NCI-H187 treated with DMSO at 0.1 percent for 48 hours (cell line): ENCODE results near the gene VPS8.

Experiments used
- DNase-seq: peaks from one replicate; lab custom pipeline; 2025; lab: John Stamatoyannopoulos, UW

Gene VPS8

GRCh38 chr3:185059766-185060165 lies 247.8 kb downstream of the VPS8 start:
- DNase-seq: no peak

DNA sequence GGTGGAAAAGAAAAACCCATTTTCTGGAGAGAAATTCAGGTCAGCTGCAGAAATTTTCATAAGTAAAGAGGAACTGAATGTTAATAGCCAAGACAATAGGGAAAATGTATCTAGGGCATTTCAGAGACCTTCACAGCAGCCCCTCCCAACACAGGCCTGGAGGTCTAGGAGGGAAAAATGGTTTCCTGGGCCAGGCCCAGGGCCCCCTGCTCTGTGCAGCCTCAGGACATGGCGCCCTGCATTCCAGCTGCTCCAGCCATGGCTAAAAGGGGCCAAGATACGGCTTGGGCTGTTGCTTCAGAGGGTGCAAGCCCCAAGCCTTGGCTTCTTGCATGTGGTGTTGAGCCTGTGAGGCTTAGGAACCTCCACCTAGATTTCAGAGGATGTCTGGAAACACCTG lies 248.7 kb downstream of the VPS8 start:
- no peak for DNase-seq

- DNase-seq: no peak
Measured at GRCh38 chr3:185062191-185062590, 250.2 kb downstream of the VPS8 start.

GRCh38 chr3:185063431-185063830 lies 251.5 kb downstream of the VPS8 start:
- no peak for DNase-seq

- DNase-seq: no peak
Measured at GRCh38 chr3:185065059-185065458, 253.1 kb downstream of the VPS8 start.

- no peak for DNase-seq
Measured at GRCh38 chr3:185066251-185066650, 254.3 kb downstream of the VPS8 start.

DNA sequence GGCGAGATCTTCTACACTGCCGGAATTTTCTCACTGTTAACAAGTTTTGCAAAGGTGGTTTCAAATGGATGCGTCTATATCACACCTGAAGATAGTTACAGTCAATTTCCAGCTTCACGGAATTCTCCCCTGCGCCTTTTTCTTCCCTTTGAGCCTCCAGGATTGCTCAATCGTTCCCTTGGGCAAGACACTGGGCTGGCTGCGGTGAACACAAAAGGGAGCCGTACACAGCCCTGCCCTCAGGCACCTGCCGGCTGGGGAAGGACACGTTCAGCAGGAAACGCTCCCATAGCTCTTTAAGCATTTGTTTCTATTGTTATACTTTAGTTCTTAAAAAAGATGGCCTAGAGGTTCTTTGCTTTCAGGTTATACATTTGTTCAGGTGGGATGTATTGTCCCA lies 255.2 kb downstream of the VPS8 start:
- DNase-seq: no peak

- no peak for DNase-seq
Measured at GRCh38 chr3:185069037-185070030, 257.4 kb downstream of the VPS8 start.

DNA sequence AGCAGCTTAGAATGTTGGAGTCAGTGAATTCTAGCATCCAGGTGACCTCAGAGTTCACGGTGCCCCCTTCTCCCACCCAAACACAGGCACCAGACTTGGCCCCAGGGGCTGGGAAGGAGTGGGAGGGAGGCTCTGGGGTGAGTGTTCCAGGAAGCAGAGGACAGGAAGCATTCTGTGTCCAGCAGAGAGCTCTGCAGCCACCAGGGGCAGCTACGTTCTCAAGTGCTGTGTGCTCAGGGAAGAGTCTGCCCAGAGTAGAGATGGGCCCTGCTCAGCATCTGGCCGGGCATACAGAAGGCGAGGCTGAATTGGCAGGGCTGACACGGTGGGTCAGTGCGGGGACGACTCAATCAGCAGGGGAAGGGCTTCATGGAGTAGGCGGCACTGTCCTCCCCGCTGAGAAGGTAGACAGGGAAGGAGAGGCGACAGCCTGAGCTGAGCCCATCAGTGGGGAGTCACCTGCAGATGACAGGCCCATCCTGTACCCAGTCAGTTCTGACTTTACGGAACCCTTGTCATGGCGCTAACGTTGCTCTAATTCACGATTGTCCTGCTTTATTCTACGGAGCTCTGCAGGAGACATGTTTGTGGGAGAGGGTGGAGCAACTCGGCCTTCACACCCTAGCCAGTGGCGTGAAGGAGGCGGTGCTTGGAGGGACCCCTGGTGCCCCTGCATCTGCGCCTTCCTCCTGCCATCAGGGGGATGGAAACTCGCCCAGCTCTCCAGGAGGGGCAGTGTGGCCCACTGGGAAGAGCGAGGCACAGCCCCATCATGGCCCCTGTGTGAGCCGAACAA lies 258.7 kb downstream of the VPS8 start:
- DNase-seq: no peak

DNA sequence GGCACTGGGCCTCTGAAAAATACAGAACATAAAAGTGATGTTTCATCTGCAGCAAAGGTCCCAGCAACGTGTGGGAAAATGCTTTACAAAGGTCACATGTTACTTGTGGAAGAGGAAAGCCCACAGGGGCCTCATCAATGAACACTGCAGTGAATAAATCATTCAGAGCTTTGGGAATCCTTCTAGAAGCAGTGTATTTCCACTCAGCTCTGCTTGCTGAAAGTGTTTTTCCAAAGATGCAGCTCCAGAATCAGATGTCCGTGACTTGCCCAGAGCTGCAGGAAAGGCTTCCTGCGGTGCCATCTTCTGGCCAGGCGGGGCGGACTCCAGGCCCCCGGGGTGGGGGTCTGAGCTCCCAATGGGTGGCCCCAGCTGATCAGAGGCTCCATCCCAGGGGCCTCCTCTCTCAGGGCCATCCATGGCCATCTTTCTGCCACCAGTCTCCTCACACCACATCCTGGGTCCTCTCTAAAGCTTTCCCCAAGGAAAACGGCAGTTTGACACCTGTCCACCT lies 259.4 kb downstream of the VPS8 start:
- no peak for DNase-seq

- no peak for DNase-seq
Measured at GRCh38 chr3:185075547-185075946, 263.6 kb downstream of the VPS8 start.

DNA sequence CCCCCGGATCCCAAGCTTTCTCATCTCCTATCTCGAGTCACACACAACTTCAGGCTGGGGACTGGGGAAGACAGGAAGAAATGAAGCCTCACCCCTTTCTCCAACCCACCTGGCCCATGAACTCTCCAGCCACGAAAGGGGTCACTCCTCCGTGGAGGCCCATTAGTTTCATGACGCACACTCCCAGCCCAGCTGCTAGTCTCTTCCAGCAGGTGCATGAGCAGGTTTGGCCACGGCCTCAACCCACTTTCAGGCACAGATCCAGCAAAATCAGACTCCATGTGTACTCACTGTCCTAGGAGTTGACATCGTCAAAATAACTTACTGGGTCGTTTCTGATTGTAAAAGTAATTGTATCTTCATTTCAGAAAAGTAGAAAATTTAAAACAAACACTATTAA lies 264.3 kb downstream of the VPS8 start:
- DNase-seq: no peak

DNA sequence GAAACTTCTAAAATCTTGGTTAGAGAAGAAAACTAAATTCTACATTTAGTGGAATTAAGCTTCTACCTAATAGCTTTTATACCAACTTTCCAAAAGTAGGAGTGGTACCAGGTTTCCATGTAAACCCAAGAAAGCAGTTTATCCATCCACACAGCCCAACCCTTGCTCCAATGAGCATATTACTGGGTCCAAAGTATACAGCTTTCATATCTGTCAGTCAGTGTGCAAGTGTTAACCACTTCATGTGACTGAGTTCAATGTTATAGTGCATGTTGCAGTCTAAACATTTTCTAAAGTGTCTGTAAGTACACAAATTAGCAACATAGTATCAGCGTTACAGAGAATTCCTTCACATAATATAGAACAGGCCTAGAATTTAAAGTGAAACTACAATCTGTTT lies 267.7 kb downstream of the VPS8 start:
- DNase-seq: no peak

GRCh38 chr3:185081521-185081920 lies 269.6 kb downstream of the VPS8 start:
- no peak for DNase-seq

DNA sequence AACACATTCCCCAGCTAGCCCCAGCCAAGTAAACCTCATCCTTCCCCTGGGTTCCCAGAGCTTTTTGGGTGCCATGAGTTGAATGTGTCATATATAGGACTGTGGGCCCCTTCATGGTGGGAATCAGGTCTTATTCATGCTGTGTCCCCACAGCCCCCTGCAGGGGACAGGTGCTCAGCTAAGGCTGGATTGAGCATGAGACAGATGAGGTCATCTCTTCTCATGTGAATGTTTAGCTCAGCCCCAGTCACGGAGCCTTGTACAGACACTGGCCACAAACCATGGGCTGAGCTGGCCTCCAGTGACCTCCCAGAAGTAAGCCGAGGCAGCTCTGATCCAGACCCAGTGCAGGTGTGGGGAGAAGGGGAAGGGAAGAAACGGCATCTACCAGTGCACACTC lies 270.2 kb downstream of the VPS8 start:
- no peak for DNase-seq

DNA sequence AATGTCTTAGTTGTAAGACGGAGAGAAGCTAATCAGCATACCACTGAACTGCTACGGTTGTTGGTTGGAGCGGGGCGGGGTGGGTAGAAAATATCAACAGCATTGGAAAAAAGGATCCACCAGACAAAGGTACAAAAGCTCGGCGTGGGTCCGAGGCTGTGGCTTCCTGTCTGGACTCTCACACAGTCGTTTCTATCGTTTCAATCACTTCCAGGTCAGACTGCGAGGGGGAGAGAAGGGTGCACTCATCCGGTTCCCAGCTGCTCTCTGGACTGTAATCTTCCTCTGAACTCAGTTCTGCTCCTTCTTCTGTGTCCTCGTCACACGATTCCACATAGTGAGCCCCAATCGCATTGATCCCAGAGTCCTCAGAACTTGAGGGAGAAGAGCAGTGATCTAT lies 270.9 kb downstream of the VPS8 start:
- DNase-seq: no peak

GRCh38 chr3:185084402-185084801 lies 272.4 kb downstream of the VPS8 start:
- no peak for DNase-seq

DNA sequence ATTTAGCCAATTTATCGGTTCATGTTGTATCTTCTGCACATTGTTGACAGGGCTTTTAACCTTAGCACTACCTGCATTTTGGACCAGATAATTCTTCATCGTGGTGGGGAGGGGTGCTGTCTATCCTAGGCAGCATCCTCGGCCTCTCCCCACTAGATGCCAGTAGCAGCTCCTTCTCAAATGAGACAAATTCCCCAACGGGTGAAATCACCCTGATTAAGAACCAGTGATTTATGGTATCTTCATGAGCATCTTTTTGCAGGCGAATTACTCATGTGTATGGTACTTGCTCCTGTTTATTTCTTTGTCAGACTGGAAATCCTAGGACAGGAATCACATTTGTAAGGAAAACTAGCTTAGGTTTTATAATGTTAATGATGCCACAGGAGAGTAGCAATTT lies 272.9 kb downstream of the VPS8 start:
- no peak for DNase-seq

- no peak for DNase-seq
Measured at GRCh38 chr3:185087419-185087818, 275.5 kb downstream of the VPS8 start.

- no peak for DNase-seq
Measured at GRCh38 chr3:185089343-185089742, 277.4 kb downstream of the VPS8 start.

DNA sequence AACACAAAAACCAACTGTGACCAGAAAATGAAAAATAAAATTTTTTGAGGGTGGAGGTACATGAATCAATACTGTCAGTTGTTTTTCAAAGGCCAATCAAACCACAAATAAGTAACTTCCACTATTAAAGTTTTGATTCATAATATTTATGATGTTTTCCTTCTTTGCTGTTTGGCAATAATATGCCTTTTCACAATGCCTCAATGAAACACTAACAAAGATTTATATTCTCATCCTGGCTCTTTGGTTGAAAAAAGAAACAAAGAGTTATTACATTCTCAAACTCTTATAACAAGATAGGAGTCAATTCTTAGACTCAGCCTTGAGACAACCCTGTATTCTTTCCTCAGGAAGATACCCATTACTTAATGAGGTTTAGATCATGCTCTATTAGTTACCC lies 277.8 kb downstream of the VPS8 start:
- DNase-seq: no peak

GRCh38 chr3:185090811-185091210 lies 278.8 kb downstream of the VPS8 start:
- DNase-seq: no peak

DNA sequence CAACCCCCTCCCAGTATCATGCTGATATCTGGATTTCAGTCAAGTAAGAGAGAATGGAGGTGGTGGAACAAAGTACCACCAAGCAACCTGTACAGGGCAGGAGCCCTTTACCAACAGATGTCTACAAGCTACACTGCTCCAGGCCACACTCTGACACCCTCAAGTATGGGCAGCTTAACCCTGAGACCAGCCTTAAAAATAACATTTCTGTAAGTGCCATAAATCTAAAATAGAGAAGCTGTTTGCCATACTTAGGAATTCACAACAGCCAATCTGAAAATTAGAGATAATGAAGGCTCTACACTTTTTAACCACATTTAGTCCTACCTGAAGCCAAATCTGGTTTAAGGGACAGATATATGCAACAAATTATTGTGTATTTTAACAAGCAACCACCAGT lies 281.1 kb downstream of the VPS8 start:
- DNase-seq: no peak
